GM23338 (cell line): ENCODE results near the gene WRAP53. TPM values are rescaled to one million over a fixed set of nuclear protein-coding genes. Genes with fewer than 3 reads are reported as not detected.
A peak's percentile ranks its signal among the peaks of the same experiment; 100 is the strongest.

ENCODE experiments used
- ATAC-seq: fragments of 200-7000 bp; cut with Tn5 transposase; 3 replicates; pipeline ENCODE4 v1.9.1; 2020
- DNase-seq: peaks from one replicate; pipeline ENCODE4 v3.0.0-alpha.2; 2015; ENCODE audit warnings: low spot score
- H2AFZ ChIP-seq: fragments of 200-600 bp; sonication (generic); 2 replicates; pipeline ENCODE4 v1.8.0; 2016; ENCODE audit warnings: antibody characterized with exemption, mild to moderate bottlenecking, moderate library complexity
- H3F3A ChIP-seq: fragments of 200-600 bp; sonication (generic); replicated peaks from 2 replicates; pipeline ENCODE4 v1.8.0; 2017; ENCODE audit warnings: antibody characterized with exemption, mixed run types, low read depth
- H3K27ac ChIP-seq: fragments of 200-600 bp; sonication (generic); 2 replicates; pipeline ENCODE4 v1.6.1; 2016; ENCODE audit warnings: low read depth
- H3K27me3 ChIP-seq: fragments of 200-600 bp; sonication (generic); 2 replicates; pipeline ENCODE4 v1.8.0; 2016; ENCODE audit warnings: mild to moderate bottlenecking, mixed run types, moderate library complexity; ENCODE audit not compliant: insufficient read depth
- H3K36me3 ChIP-seq: fragments of 200-600 bp; sonication (generic); 2 replicates; pipeline ENCODE4 v1.8.0; 2016; ENCODE audit warnings: mild to moderate bottlenecking; ENCODE audit not compliant: insufficient read depth
- H3K4me1 ChIP-seq: fragments of 200-600 bp; sonication (generic); 2 replicates; pipeline ENCODE4 v1.8.0; 2016; ENCODE audit warnings: mild to moderate bottlenecking, moderate library complexity; ENCODE audit not compliant: insufficient read depth
- H3K4me2 ChIP-seq: fragments of 200-600 bp; sonication (generic); 2 replicates; pipeline ENCODE4 v1.7.1; 2017; ENCODE audit warnings: mixed run types
- H3K4me3 ChIP-seq: fragments of 200-600 bp; sonication (generic); 2 replicates; pipeline ENCODE4 v1.6.1; 2016; ENCODE audit warnings: mixed run types
- H3K79me2 ChIP-seq: fragments of 200-600 bp; sonication (generic); replicated peaks from 2 replicates; pipeline ENCODE4 v1.8.0; 2017; ENCODE audit warnings: mild to moderate bottlenecking; ENCODE audit not compliant: insufficient read depth
- H3K9me2 ChIP-seq: fragments of 200-600 bp; sonication (generic); 2 replicates; pipeline ENCODE4 v1.8.0; 2017; ENCODE audit not compliant: insufficient read depth
- H4K20me1 ChIP-seq: fragments of 200-600 bp; sonication (generic); replicated peaks from 2 replicates; pipeline ENCODE4 v1.8.0; 2017; ENCODE audit warnings: mild to moderate bottlenecking; ENCODE audit not compliant: insufficient read depth
- H3K27ac Mint-ChIP-seq: 2 replicates; pipeline ENCODE4 v1.8.0; 2020; ENCODE audit warnings: inconsistent platforms, mild to moderate bottlenecking, moderate library complexity, mixed read lengths
- H3K27me3 Mint-ChIP-seq: 3 replicates; pipeline ENCODE4 v1.8.0; 2022; ENCODE audit warnings: low read depth, mild to moderate bottlenecking, moderate library complexity, mixed read lengths, inconsistent platforms; ENCODE audit not compliant: insufficient read depth, poor library complexity
- H3K36me3 Mint-ChIP-seq: 3 replicates; pipeline ENCODE4 v1.8.0; 2021; ENCODE audit warnings: low read depth, mild to moderate bottlenecking, inconsistent platforms, moderate library complexity, mixed read lengths
- H3K4me1 Mint-ChIP-seq: 3 replicates; pipeline ENCODE4 v1.8.0; 2020; ENCODE audit warnings: mild to moderate bottlenecking, inconsistent platforms, mixed read lengths
- H3K4me3 Mint-ChIP-seq: 3 replicates; pipeline ENCODE4 v1.8.0; 2021; ENCODE audit warnings: moderate library complexity, mild to moderate bottlenecking, inconsistent platforms, mixed read lengths
- H3K9me3 Mint-ChIP-seq: 3 replicates; pipeline ENCODE4 v1.8.0; 2020; ENCODE audit warnings: moderate library complexity, mild to moderate bottlenecking, inconsistent platforms, mixed read lengths
- ETS1 ChIP-seq: IDR thresholded peaks from 2 replicates; pipeline ENCODE4 v1.6.1; 2016; ENCODE audit warnings: antibody characterized with exemption
- EZH2phosphoT487 ChIP-seq: fragments of 200-600 bp; sonication (generic); IDR thresholded peaks from one replicate; pipeline ENCODE4 v1.8.1; 2018; ENCODE audit warnings: antibody characterized with exemption; ENCODE audit not compliant: unreplicated experiment
- JUNB ChIP-seq: IDR thresholded peaks from one replicate; pipeline ENCODE4 v1.6.1; 2016; ENCODE audit warnings: antibody characterized with exemption; ENCODE audit not compliant: unreplicated experiment
- NANOG ChIP-seq: IDR thresholded peaks from 2 replicates; pipeline ENCODE4 v1.6.1; 2016; ENCODE audit warnings: antibody characterized with exemption, borderline replicate concordance
- STAT1 ChIP-seq: IDR thresholded peaks from one replicate; pipeline ENCODE4 v1.6.1; 2016; ENCODE audit warnings: antibody characterized with exemption; ENCODE audit not compliant: unreplicated experiment
- ZNF462 ChIP-seq: fragments of 250-450 bp; sonication (Bioruptor Pico); IDR thresholded peaks from 2 replicates; pipeline ENCODE4 v1.5.0; 2020; ENCODE audit warnings: mild to moderate bottlenecking, moderate library complexity
- polyA plus RNA-seq: library from polyadenylated mRNA; unstranded; fragments of >200 nt; fragmentation: Nextera tagmentation; extraction: Ambion mirVana; gene quantifications from 2 replicates; pipeline ENCODE4 v1.2.1, GENCODE V29; 2016
- total RNA-seq: library from RNA; depleted of rRNA; stranded (reverse); fragments of >200 nt; shearing (Covaris generic); gene quantifications from 2 replicates; pipeline ENCODE4 v1.2.3, GENCODE V29; 2014

Gene WRAP53
- total and polyA plus RNA-seq, 2 experiments from 2014 or later: 28.1 to 33.3 TPM

- TF ChIP-seq ZNF462: no peak
Observed at GRCh38 chr17:7684851-7685532, 3.3 kb upstream of the WRAP53 start (continued).

GRCh38 chr17:7685533-7686221 is 2.6 kb upstream of the WRAP53 start:
- Histone ChIP-seq H2AFZ (no peak overlapping the region), H3K4me3 (peak overlapping the region; percentile 88), H3K9me2 (no peaks in the 10 kb centered on the region), H3K4me1 (peaks cover 22% of the 10 kb centered on the region), H3K27ac (peak overlapping the region; percentile 99), H3K36me3 (no peaks in the 10 kb centered on the region), H3K79me2 (peaks cover 76% of the 10 kb centered on the region), H3F3A (peaks cover 20% of the 10 kb centered on the region), H3K27me3 (no peaks in the 10 kb centered on the region), H3K4me2 (peak overlapping the region; percentile 90), H4K20me1 (peaks cover 27% of the 10 kb centered on the region)
- Mint-ChIP-seq H3K27me3 (peaks cover 36% of the 10 kb centered on the region), H3K9me3 (no peaks in the 10 kb centered on the region; the same call in 2 of the 3 replicates), H3K27ac (peak overlapping the region; percentile 100), H3K36me3 (peaks cover 48% of the 10 kb centered on the region), H3K4me3 (peak overlapping the region; percentile 96), H3K4me1 (peaks cover 31% of the 10 kb centered on the region)
- DNase-seq (peak; percentile 98), ATAC-seq (peak; percentile 57)
- TF ChIP-seq STAT1 (no peak), ZNF462 (no peak), ETS1 (0 out of 2 replicates have a peak, but pooled peaks have one; percentile 29), EZH2phosphoT487 (no peak), JUNB (no peak), NANOG (no peak)
